ENCODE data around the gene TOPBP1. TPM values are rescaled to one million over a fixed set of nuclear protein-coding genes. Genes with fewer than 3 reads are reported as not detected.

Gene TOPBP1
- total RNA-seq, 1 donor from 2014 or later, result 27.0 TPM

GRCh38 chr3:133701435-133702358 is 40.0 kb upstream of the TOPBP1 start:
- DNase-seq (ENCODE audit: low read depth), result no peak
- Histone ChIP-seq H3K36me3 (ENCODE audit: control insufficient read depth, insufficient read depth, low read length) (no peaks in the 10 kb centered on the region), H3K27me3 (ENCODE audit: control insufficient read depth, insufficient read depth, low read length) (no peaks in the 10 kb centered on the region), H3K4me3 (ENCODE audit: low read depth, low read length) (no peak overlapping the region)
- no peak for TF ChIP-seq CTCF (IDR thresholded peaks at IDR 0.05; ENCODE audit: insufficient read depth, low read length, poor library complexity, severe bottlenecking)

- TF ChIP-seq CTCF (IDR thresholded peaks at IDR 0.05; ENCODE audit: insufficient read depth, low read length, poor library complexity, severe bottlenecking), result no peak
- Histone ChIP-seq H3K27me3 (ENCODE audit: control insufficient read depth, insufficient read depth, low read length) (no peaks in the 10 kb centered on the region), H3K36me3 (ENCODE audit: control insufficient read depth, insufficient read depth, low read length) (no peaks in the 10 kb centered on the region), H3K4me3 (ENCODE audit: low read depth, low read length) (no peak overlapping the region)
- DNase-seq (ENCODE audit: low read depth), result no peak
Observed at GRCh38 chr3:133700351-133700750, 38.6 kb upstream of the TOPBP1 start.

- Histone ChIP-seq H3K36me3 (ENCODE audit: control insufficient read depth, insufficient read depth, low read length) (no peaks in the 10 kb centered on the region), H3K4me3 (ENCODE audit: low read depth, low read length) (no peak overlapping the region), H3K27me3 (ENCODE audit: control insufficient read depth, insufficient read depth, low read length) (no peaks in the 10 kb centered on the region)
- no peak for TF ChIP-seq CTCF (IDR thresholded peaks at IDR 0.05; ENCODE audit: insufficient read depth, low read length, poor library complexity, severe bottlenecking)
- DNase-seq (ENCODE audit: low read depth), result no peak
Observed at GRCh38 chr3:133699903-133700302, 38.2 kb upstream of the TOPBP1 start.

GRCh38 chr3:133699467-133699866 is 37.7 kb upstream of the TOPBP1 start:
- Histone ChIP-seq H3K27me3 (ENCODE audit: control insufficient read depth, insufficient read depth, low read length) (no peaks in the 10 kb centered on the region), H3K36me3 (ENCODE audit: control insufficient read depth, insufficient read depth, low read length) (no peaks in the 10 kb centered on the region), H3K4me3 (ENCODE audit: low read depth, low read length) (no peak overlapping the region)
- no peak for TF ChIP-seq CTCF (IDR thresholded peaks at IDR 0.05; ENCODE audit: insufficient read depth, low read length, poor library complexity, severe bottlenecking)
- DNase-seq (ENCODE audit: low read depth), result no peak

GRCh38 chr3:133697960-133698359 is 36.2 kb upstream of the TOPBP1 start:
- H3K4me3 ChIP-seq (ENCODE audit: low read depth, low read length), result no peak overlapping the region
- TF ChIP-seq CTCF (IDR thresholded peaks at IDR 0.05; ENCODE audit: insufficient read depth, low read length, poor library complexity, severe bottlenecking), result no peak
- DNase-seq (ENCODE audit: low read depth), result no peak

More at GRCh38 chr3:133697960-133698359, 36.2 kb upstream of the TOPBP1 start:
- no peaks in the 10 kb centered on the region for H3K36me3 ChIP-seq (ENCODE audit: control insufficient read depth, insufficient read depth, low read length)
- H3K27me3 ChIP-seq (ENCODE audit: control insufficient read depth, insufficient read depth, low read length), result no peaks in the 10 kb centered on the region

Measured in kidney epithelial cell (primary cell).